A549 treated with dexamethasone at 1 μM for 4 hours (cell line): ENCODE measurements around the gene ISX. TPM values are rescaled to one million over a fixed set of nuclear protein-coding genes. Genes with fewer than 3 reads are reported as not detected.

Experiments used
- total RNA-seq: library from RNA; stranded (reverse); fragments of 200-300 nt; extraction: Qiagen RNA extraction; gene quantifications from 5 replicates; pipeline ENCODE4 v1.2.3, GENCODE V29; 2022

The ISX gene
- total RNA-seq, result not detected in 5 replicates

GRCh38 chr22:35065796-35066218 lies at the start of gene ISX:
Gene ISX (plus strand): TSS chr22:35066158. CDS start chr22:35067088, 930 bp downstream.

Other genes with a start within 250 kb of the ISX start
- 8.5 to 12.5 TPM (median 11.4 TPM) in 5 replicates for gene HMGXB4, start 191.3 kb downstream of the ISX start, total RNA-seq
- gene TOM1, start 233.7 kb downstream of the ISX start, total RNA-seq, result 10.1 to 11.5 TPM (median 11.3 TPM) in 5 replicates